Osteoblast (primary cell): ENCODE measurements around the gene YWHAE. TPM values are rescaled to one million over a fixed set of nuclear protein-coding genes. Genes with fewer than 3 reads are reported as not detected.

ENCODE experiments used
- DNase-seq: peaks from one replicate; pipeline ENCODE4 v3.0.0; 2011; ENCODE audit warnings: low spot score, mixed read lengths; ENCODE audit not compliant: insufficient read length; ENCODE audit errors: missing footprints
- H2AFZ ChIP-seq: 2 replicates; pipeline ENCODE4 v1.6.0; 2011; ENCODE audit warnings: mild to moderate bottlenecking, low read length
- H3K27ac ChIP-seq: 2 replicates; pipeline ENCODE4 v1.5.1; 2011; ENCODE audit warnings: mild to moderate bottlenecking, low read depth, low read length, moderate library complexity
- H3K27me3 ChIP-seq: 2 replicates; pipeline ENCODE4 v1.6.0; 2012; ENCODE audit warnings: mild to moderate bottlenecking, control low read depth, inconsistent platforms, low read length, moderate library complexity; ENCODE audit not compliant: insufficient read depth
- H3K36me3 ChIP-seq: 2 replicates; pipeline ENCODE4 v1.5.1; 2011; ENCODE audit warnings: mild to moderate bottlenecking, low read length, control low read depth, moderate library complexity; ENCODE audit not compliant: insufficient read depth
- H3K4me1 ChIP-seq: 2 replicates; pipeline ENCODE4 v1.5.1; 2011; ENCODE audit warnings: mild to moderate bottlenecking, low read length, control low read depth, moderate library complexity; ENCODE audit not compliant: insufficient read depth
- H3K4me2 ChIP-seq: 2 replicates; pipeline ENCODE4 v1.6.0; 2011; ENCODE audit warnings: mild to moderate bottlenecking, low read length; ENCODE audit not compliant: insufficient read depth
- H3K4me3 ChIP-seq: fragments of 200-600 bp; sonication (generic); 3 replicates; pipeline ENCODE4 v1.5.1; 2012; ENCODE audit warnings: mild to moderate bottlenecking, low read length, inconsistent platforms; ENCODE audit not compliant: insufficient read depth
- H3K79me2 ChIP-seq: 2 replicates; pipeline ENCODE4 v1.6.0; 2012; ENCODE audit warnings: mild to moderate bottlenecking, low read length, control low read depth, inconsistent platforms; ENCODE audit not compliant: insufficient read depth
- H3K9me3 ChIP-seq: 2 replicates; pipeline ENCODE4 v1.5.1; 2011; ENCODE audit warnings: low read depth, low read length, control low read depth
- H4K20me1 ChIP-seq: 2 replicates; pipeline ENCODE4 v1.6.0; 2012; ENCODE audit warnings: mild to moderate bottlenecking, low read length, control low read depth; ENCODE audit not compliant: insufficient read depth
- total RNA-seq: library from RNA; depleted of rRNA; stranded (reverse); fragments of >200 nt; gene quantifications from 2 replicates; pipeline ENCODE4 v1.2.3, GENCODE V29; 2012
- TF ChIP-seq, protein P1 (sequence below): IDR thresholded peaks from 2 replicates; pipeline ENCODE4 v1.5.1; 2011; ENCODE audit warnings: mild to moderate bottlenecking, low read depth, low read length, moderate library complexity; ENCODE audit errors: extremely low read depth

YWHAE gene
- total RNA-seq, 1 donor, result 433 TPM

DNA sequence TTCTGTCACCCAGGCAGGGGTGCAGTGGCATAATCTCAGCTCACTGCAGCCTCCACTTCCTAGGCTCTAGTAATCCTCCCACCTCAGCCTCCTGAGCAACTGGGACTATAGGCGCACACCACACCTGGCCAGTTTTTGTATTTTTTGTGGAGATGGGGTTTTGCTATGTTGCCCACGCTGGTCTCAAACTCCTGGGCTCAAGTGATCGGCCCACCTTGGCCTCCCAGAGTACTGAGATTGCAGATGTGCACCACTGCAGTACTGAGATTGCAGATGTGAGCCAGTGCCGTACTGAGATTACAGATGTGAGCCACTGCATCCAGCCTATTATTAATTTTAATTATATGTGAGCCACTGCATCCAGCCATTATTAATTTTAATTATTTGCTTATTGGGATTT, 42.2 kb upstream of the YWHAE start:
- peaks cover 6% of the 10 kb centered on the region for H3K36me3 ChIP-seq
- H2AFZ ChIP-seq, result no peak overlapping the region
- no peaks in the 10 kb centered on the region for H3K27me3 ChIP-seq
- H4K20me1 ChIP-seq, result peaks cover 45% of the 10 kb centered on the region
- H3K4me3 ChIP-seq, result no peak overlapping the region
- no peaks in the 10 kb centered on the region for H3K9me3 ChIP-seq
- no peak for DNase-seq
- peaks cover 6% of the 10 kb centered on the region for H3K4me1 ChIP-seq
- no peak overlapping the region for H3K27ac ChIP-seq
- H3K79me2 ChIP-seq, result peaks cover 93% of the 10 kb centered on the region
- TF ChIP-seq, protein P1, sequence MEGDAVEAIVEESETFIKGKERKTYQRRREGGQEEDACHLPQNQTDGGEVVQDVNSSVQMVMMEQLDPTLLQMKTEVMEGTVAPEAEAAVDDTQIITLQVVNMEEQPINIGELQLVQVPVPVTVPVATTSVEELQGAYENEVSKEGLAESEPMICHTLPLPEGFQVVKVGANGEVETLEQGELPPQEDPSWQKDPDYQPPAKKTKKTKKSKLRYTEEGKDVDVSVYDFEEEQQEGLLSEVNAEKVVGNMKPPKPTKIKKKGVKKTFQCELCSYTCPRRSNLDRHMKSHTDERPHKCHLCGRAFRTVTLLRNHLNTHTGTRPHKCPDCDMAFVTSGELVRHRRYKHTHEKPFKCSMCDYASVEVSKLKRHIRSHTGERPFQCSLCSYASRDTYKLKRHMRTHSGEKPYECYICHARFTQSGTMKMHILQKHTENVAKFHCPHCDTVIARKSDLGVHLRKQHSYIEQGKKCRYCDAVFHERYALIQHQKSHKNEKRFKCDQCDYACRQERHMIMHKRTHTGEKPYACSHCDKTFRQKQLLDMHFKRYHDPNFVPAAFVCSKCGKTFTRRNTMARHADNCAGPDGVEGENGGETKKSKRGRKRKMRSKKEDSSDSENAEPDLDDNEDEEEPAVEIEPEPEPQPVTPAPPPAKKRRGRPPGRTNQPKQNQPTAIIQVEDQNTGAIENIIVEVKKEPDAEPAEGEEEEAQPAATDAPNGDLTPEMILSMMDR, result no peak
- H3K4me2 ChIP-seq, result no peak overlapping the region

DNA sequence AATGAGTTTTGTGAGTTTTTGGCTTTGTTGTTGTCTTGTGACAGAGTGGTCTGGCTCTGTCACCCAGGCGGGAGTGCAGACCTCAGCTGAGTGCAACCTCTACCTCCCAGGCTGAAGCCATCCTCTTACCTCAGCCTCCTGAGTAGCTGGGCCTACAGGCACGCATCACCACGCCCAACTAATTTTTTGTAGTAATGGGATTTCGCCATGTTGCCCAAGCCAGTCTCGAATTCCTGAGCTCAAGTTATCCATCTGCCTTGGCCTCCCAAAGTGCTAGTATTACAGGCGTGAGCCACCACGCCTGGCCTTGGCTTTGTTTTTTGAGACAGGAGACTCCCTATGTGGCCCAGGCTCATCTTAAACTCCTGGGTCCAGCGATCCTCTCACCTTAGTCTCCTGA, 40.9 kb upstream of the YWHAE start:
- Histone ChIP-seq H3K4me1 (peaks cover 6% of the 10 kb centered on the region), H2AFZ (no peak overlapping the region), H4K20me1 (peaks cover 37% of the 10 kb centered on the region), H3K4me2 (no peak overlapping the region), H3K79me2 (peaks cover 93% of the 10 kb centered on the region), H3K27me3 (no peaks in the 10 kb centered on the region), H3K9me3 (no peaks in the 10 kb centered on the region), H3K27ac (no peak overlapping the region), H3K4me3 (no peak overlapping the region), H3K36me3 (peaks cover 16% of the 10 kb centered on the region)
- TF ChIP-seq, protein P1, result no peak
- no peak for DNase-seq

DNA sequence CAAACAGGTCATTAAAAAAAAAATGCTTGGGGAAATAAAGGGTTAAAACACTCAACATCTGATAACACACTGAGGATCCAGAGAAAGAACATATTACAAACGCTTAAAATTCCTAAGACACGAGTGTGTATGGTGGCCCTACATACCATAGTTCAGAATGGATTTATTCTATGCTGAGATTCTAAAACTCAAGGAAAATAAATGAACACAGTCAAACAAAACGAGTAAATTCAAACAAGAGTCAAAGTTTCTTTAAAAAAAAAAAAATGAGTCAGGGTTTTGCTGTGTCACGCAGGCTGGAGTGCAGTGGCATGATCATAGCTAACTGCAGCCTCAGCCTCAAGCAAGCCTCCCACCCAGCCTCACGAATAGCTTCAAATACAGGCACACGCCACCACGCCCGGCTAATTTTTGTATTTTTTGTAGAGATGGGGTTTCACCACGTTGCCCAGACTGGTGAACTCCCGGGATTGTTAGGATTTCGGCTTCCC, 38.6 kb upstream of the YWHAE start:
- Histone ChIP-seq H3K9me3 (no peaks in the 10 kb centered on the region), H3K4me1 (peaks cover 11% of the 10 kb centered on the region), H3K4me3 (no peak overlapping the region), H4K20me1 (peaks cover 34% of the 10 kb centered on the region), H3K36me3 (peaks cover 37% of the 10 kb centered on the region), H3K4me2 (peak overlapping the region; percentile 31), H2AFZ (no peak overlapping the region), H3K27me3 (no peaks in the 10 kb centered on the region), H3K27ac (peak overlapping the region; percentile 24), H3K79me2 (peaks cover 94% of the 10 kb centered on the region)
- TF ChIP-seq, protein P1, result no peak
- DNase-seq, result no peak

DNA sequence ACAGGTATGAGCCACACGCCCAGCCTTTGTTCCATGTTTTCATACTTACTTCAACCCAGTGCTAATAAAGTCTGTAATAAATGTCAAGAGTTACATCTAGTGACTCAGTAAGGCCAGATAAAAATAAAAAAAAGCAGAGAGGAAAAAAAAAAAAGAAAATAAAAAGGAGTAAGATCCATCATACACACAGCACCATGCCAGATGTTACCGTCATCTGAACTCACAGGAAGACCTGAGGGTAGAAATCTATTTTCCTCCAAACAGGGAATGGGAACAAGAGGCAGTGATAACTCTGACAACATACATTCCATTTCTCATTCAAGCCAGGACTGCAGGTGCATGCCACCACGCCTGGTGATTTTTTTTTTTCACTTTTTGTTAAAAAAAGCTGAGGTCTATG, 35.3 kb upstream of the YWHAE start:
- peak; percentile 22 for DNase-seq
- Histone ChIP-seq H3K9me3 (no peaks in the 10 kb centered on the region), H3K36me3 (peaks cover 44% of the 10 kb centered on the region), H3K79me2 (peaks cover 96% of the 10 kb centered on the region), H4K20me1 (peaks cover 37% of the 10 kb centered on the region), H3K4me1 (peaks cover 11% of the 10 kb centered on the region), H3K27ac (no peak overlapping the region), H3K4me3 (no peak overlapping the region), H3K4me2 (no peak overlapping the region), H3K27me3 (no peaks in the 10 kb centered on the region), H2AFZ (no peak overlapping the region)
- TF ChIP-seq, protein P1, result no peak
